Ureter (tissue), 1 donor: ENCODE data around the gene ANKRD53. TPM values are rescaled to one million over a fixed set of nuclear protein-coding genes. Genes with fewer than 3 reads are reported as not detected.
A peak's percentile ranks its signal among the peaks of the same experiment; 100 is the strongest.

Experiments used
- DNase-seq: peaks from one replicate; pipeline ENCODE4 v3.0.0-alpha.2; 2020; ENCODE audit warnings: low spot score
- total RNA-seq: library from RNA; stranded (reverse); gene quantifications from one replicate; pipeline ENCODE4 v1.2.4, GENCODE V29; 2023
- donor health status: DM: yes; HTN: yes; CAD: no.

ANKRD53 gene
- total RNA-seq, 1 donor from 2014 or later, result 1.8 TPM

DNA sequence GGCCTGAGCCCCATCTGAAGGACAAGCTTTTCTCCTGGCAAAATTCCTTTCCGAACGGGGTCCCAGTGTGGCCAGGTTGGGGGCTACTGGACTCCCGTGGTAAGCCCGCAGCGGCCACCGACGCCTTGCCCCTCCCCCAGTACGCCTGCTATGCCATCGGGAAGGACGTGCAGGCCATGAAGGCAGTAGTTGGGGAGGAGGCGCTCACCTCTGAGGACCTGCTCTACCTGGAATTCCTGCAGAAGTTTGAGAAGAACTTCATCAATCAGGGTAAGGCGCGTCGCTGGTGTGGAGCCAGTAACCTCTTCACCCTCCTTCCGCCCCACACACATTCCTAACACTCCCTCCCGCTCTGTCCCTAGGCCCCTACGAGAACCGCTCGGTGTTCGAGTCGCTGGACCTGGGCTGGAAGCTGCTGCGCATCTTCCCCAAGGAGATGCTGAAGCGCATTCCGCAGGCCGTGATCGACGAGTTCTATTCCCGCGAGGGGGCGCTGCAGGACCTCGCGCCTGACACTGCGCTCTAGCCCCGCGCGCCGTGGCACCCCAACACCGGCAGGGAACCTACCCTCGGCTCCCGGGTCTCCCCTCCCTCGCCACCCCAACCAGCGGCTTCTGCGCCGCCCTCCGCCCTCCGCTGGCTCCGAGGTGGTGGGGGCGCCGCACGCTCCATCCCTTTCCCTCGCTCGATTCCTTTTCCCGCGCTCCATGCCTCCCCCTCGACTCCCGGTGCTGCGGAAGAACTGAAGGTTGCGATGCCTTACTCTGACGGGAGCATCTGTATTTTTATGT lies 13.6 kb upstream of the ANKRD53 start:
- DNase-seq, result peak; percentile 70

- no peak for DNase-seq
Observed at GRCh38 chr2:70965506-70965905, 12.9 kb upstream of the ANKRD53 start.

- DNase-seq, result no peak
Observed at GRCh38 chr2:70966681-70967080, 11.7 kb upstream of the ANKRD53 start.

DNA sequence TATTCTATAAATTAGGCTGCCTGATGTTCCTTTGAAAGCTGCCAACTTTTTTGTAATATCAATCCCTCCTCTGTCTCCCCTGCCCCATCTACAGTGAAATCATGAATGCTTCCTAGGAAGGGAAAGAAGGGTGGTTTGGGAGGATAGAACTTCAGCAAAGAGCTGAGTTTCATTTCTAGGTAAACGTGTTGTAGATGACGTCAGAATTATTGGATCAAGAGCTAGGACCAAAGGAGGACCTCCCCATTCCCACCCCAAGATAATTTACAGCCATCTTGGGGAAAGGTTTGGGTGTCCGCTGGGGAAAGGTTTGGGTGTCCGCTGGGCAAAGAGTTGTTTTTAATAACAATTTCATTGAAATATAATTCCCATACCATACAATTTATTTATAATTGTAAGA lies 11.2 kb upstream of the ANKRD53 start:
- DNase-seq, result no peak

- DNase-seq, result no peak
Observed at GRCh38 chr2:70974592-70974991, 3.8 kb upstream of the ANKRD53 start.

GRCh38 chr2:70975237-70975636 lies 3.2 kb upstream of the ANKRD53 start:
- DNase-seq, result no peak

- no peak for DNase-seq
Observed at GRCh38 chr2:70977605-70978205, 725 bp upstream of the ANKRD53 start.

DNA sequence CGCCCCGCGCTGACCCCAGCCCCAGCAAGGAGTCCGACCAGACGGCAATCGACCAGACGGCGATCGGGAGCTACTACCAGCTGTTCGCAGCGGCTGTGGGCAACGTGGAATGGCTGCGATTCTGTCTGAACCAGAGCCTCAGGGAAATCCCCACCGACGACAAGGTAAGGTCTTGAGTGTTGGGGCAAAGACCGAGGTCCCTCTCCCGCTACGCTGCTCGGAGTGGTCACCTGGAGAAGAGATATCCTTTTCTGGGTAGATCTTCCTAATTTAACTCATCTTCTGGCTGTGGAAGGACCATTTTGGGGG lies 704 bp downstream of the ANKRD53 start:
- no peak for DNase-seq

DNA sequence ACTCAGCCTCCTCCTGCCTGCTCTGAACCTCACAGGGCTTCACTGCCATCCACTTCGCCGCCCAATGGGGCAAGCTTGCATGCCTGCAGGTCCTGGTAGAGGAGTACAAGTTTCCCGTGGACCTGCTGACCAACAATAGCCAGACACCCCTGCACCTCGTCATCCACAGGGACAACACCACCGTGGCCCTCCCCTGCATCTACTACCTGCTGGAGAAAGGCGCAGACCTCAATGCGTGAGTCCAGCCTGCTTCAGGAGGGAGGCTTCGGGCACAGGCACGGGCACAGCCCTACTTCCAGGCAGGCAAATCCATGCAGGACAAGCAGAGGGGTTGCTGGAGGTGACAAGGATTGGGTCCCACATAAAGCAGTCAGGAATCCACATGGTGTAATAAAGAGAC lies 1.2 kb downstream of the ANKRD53 start:
- DNase-seq, result no peak

- DNase-seq, result peak; percentile 12
Observed at GRCh38 chr2:70981421-70981820, 3.0 kb downstream of the ANKRD53 start.

DNA sequence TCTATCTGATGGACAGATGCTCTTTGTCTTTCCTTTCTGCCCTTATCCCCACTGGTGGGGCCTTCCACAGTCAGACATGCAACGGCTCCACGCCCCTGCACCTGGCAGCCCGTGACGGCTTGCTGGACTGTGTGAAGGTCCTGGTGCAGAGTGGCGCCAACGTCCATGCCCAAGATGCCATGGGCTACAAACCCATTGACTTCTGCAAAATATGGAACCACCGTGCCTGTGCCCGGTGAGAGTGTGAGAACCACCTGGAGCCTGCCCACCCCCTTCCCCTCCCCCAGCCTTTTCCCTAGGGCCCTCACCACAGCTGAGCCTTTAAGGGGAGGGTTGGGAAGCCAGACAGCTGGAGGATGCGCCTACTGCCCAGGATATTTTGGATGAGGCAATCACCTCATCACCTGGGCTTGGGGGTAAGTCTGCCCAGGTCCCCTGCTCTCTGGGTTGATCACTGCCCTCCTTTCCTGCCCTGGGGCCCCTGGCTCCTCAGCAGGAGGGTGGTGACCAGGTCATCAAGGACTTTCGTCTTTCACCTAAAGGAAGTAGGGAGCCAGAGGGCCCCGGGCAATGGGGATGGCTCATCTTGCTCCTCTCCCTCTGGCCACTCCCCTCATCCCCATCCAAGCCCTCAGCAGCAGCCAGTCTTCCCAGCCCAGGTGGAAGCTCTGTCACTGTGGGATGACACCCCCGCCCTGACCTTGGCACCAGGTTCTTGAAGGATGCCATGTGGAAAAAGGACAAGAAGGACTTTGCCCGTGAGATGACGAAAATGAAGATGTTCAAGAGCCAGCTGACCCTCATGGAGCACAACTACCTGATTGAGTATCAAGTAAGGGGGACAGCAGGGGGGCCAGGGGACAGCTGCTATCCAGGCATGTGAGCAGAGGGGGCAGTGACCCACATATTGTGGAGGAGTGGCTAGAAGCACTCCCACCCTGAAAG lies 3.7 kb downstream of the ANKRD53 start:
- peak; percentile 41 for DNase-seq

DNA sequence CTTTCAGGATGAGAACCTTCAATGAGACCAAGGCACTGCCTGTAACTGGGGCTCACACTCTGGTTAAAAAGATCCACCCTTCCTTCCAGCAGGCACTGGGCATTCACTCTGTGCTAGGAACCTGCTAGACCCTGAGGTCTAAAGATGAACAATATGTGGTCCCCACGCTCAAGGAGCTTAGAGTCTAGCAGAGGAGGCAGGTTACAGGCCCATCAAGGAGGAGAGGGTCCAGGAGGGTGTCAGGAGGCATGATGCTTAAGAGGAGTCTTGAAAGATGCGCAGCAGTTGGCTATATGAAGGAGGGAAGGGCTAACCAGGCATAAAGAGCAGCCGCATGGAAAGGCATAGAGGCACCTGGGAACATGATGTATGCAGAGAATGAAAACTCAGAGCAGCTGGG lies 4.5 kb downstream of the ANKRD53 start:
- DNase-seq, result peak; percentile 8

DNA sequence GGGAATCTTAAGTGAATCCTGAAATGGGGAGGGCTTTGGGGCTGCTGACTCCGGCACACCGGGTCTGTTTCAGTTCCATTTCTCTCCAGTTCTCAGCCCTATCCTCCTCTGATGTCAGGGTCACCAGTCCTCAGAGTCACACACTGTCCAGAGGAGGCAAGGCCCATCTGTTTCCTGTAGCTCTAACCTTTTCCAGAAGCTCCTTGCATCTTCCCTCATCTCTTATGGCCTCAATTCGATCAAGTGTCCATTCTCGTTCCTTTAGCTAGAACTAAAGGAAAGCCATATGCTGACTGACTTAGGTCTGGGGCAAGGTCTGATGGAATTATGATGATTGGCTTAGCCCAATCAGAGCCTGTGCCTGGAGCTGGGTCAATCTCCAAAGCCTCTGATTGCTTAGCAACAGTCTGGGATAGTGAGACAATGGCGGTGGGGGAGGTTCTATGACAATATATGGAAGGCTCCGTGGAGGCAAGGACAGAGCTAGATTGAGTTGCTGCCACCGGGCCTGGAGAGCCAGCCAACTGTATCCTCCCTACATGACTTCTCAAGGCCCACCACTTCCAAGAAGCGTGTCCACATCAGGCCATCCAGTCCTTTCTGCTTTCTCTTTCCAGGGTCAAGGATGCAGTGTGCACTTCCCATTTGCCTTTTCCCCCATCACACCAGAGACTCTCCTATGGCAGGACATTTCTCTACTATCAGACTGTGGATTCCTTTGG lies 5.2 kb downstream of the ANKRD53 start:
- peak; percentile 23 for DNase-seq

- DNase-seq, result no peak
Observed at GRCh38 chr2:70984228-70984575, 5.8 kb downstream of the ANKRD53 start.

GRCh38 chr2:70984576-70985282 lies 6.3 kb downstream of the ANKRD53 start:
- peak; percentile 49 for DNase-seq

DNA sequence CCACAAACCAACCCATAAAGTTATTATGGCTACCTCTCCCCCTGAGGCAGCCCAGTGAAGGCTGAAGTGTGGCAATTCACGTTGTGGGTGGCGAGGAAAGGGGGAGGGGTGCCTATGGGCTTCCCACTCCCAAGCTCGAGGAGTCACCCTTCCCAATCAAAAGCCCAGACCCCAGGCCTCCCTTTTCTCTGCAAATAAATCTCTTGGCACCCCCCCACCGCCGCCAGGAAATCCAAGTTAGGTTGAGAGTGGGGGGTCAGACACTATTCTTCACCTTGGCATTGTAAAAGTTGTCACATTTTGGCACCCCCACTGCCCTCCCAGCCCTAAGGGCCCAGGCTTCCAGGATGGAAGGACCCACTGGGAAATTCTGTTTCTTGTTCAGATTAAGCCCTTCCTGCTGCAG lies 6.9 kb downstream of the ANKRD53 start:
- peak; percentile 44 for DNase-seq

DNA sequence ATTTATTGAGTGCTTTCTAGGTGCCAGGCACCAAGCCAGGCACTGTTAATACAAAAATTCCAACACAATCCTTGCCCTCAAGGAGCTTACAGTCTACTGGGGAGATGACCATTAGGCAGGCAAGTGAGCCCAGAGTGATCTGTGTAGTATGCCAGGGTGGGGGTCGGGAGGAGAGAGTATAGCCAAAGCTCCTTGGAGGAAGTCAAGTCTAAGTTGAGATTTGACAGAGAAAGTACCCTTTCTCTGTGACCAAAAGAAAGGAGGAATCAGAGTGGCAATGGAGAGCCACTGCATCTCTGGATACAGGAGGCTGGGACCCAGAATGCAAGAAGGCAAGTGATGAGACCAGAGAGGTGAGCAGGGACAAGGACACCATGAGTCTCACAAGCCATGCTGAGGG lies 7.5 kb downstream of the ANKRD53 start:
- peak; percentile 15 for DNase-seq

DNA sequence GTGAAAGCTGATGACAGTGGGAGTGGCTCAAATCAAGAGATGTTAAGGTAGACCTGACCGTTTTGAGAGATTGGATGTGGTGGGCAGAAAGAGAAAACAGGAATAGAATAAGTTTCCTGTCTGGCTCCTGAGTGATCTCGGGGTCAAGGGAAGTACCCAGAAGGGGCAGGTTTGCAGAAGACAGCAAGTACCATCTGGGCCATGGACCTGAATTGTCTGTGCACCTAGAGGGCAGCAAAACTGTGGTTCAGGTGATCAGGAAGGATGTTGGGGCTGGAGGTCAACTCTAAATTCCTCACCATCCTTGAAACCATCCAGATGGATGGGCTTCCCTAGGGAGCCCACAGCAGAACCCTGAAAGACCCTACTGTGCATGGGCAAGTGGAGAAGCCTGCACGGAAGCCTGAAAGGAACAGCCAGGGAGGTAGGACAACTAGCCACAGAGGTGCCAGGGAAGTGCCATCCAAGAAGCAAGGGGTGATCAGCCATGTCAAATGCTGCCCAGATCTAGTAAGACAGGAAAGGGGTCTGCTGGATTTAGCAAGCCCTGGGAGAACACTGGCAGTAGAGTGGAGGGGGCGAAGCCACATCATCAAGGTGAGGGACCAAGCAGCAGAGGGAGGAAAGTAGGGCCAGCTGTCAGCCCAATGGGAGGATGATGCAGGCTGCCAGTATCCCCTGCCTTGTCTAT lies 8.2 kb downstream of the ANKRD53 start:
- DNase-seq, result peak; percentile 18

DNA sequence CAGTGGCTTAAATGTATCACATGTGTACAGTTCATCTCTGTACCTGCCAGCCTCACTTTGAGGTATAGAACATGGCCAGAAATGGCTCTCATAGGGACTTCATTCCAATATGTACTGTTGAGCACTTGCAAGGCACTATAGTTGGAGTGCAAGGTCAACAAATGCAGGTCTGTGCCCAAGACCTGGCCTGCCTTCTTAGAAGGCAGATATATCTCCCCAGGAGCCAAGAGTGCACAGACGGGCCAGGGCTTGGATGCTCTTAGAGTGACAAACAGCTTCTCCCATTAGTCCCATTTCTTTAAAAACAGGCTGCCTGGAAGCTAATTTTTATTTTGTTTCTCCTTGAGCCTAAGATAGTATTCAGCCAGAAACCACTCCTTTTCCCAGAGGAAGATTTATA lies 9.0 kb downstream of the ANKRD53 start:
- no peak for DNase-seq

DNA sequence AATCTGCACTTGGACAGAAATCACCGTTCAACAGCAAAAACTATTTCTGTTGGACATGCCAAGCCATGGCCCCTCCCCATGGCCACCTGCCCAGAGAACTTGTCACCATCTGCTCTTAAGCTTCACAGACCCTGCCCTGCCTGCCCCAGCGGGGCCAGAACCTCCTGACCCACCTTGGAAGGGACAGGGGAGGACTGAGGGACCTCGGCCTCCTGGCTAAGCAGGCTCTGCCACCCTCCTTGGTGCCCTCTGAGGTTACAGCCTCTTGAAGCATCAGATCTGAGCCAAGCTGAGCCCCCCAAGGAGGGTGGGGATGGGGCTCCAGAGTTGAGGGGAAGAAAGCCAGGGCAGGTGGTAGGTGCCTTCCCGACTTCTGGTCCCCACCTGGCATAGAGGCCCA lies 9.7 kb downstream of the ANKRD53 start:
- DNase-seq, result no peak
